CD4-positive, alpha-beta T cell treated with Interleukin-4 for 4 hours (primary cell): ENCODE measurements around the gene SHFL.

Experiments
- DNase-seq: peaks from one replicate; pipeline ENCODE4 v3.0.0-alpha.2; 2020

SHFL gene

GRCh38 chr19:10135551-10136334, 49.6 kb downstream of the SHFL start:
- no peak for DNase-seq

GRCh38 chr19:10136936-10137335, 50.8 kb downstream of the SHFL start:
- DNase-seq = no peak

GRCh38 chr19:10137751-10138682, 51.9 kb downstream of the SHFL start:
- no peak for DNase-seq

GRCh38 chr19:10138879-10139795, 53.0 kb downstream of the SHFL start:
- DNase-seq = no peak

DNA sequence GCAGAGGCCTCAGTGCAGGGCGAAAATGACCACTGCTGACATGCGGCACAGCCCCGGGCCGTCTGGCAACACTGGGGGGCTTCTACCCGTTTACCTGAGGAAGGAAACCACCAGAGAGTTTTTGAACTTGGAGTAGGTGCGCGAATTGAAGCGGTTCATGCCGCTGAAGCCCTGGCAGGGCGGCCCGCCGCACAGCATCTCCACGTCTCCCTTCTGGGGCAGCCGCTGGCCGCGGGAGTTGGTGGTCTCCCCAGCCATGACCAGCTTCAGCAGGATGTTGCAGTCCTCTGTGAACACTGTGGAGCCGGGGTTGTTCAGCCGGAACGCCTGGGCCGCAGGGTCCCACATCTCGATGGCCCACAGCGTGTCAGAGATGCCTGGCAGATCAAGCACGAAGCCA, 53.8 kb downstream of the SHFL start:
- DNase-seq = no peak

DNA sequence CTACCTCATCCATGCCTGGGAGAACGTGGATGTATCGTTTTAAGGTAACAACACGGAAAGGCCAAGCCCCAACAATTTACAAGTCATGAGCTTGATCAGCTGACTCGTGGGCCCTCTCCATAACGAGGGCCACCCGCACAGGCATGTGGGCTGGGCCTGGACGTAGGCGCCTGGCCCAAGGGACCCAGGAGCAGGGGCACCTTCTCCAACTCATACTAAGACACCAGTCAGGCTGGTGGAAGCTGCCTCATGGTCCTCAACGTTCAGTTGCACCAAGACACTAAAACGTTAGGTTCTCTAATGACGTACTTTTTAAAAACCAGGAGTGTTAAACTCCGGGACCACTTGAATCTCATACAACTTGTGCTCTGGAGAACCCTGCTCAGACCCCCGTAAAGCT, 55.4 kb downstream of the SHFL start:
- no peak for DNase-seq

DNA sequence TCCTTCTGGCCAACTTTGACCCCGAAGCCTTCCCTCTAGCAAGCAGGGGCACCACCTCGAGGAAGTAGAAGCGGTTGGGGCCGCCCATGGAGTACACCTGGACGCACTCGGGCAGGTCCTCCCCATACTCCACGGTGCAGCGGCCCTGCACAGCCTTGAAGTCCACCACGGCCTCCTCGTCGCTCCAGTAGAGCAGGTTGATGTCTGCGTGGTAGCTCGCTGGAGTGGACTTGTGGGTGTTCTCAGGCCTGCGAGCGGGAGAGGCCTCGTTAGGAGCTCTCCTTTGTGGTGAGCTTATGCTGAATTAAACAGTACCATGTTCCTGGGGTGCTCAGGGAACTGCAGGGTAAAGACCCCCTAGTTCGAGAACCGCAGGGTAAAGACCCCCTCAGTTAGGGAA, 55.9 kb downstream of the SHFL start:
- no peak for DNase-seq
